NCI-H2171 (cell line): ENCODE results near the gene RIMBP2.
"Not testable (repeated sequence)": the region's sequence is repeated elsewhere in the genome, so short reads cannot be mapped to it uniquely, and the experiment has no call there.

Experiments used
- DNase-seq: peaks from one replicate; lab custom pipeline; 2025; lab: John Stamatoyannopoulos, UW

Gene RIMBP2

GRCh38 chr12:130715998-130716968 lies at the start of gene RIMBP2:
Gene RIMBP2 (minus strand): TSS chr12:130716299. CDS start chr12:130479013, 237,286 bp downstream.
- peak; percentile 85 for DNase-seq

GRCh38 chr12:130765186-130765659 lies 49.1 kb upstream of the RIMBP2 start:
- DNase-seq, result no peak

GRCh38 chr12:130764475-130765185 lies 48.5 kb upstream of the RIMBP2 start:
- DNase-seq, result no peak

GRCh38 chr12:130764073-130764472 lies 48.0 kb upstream of the RIMBP2 start:
- DNase-seq, result no peak

- DNase-seq, result no peak
Measured at GRCh38 chr12:130762319-130762675, 46.2 kb upstream of the RIMBP2 start.

GRCh38 chr12:130761537-130762318 lies 45.6 kb upstream of the RIMBP2 start:
- DNase-seq, result no peak

GRCh38 chr12:130754234-130754901 lies 38.3 kb upstream of the RIMBP2 start:
- peak; percentile 57 for DNase-seq

- peak; percentile 10 for DNase-seq
Measured at GRCh38 chr12:130752692-130753230, 36.7 kb upstream of the RIMBP2 start.

- DNase-seq, result not testable (repeated sequence)
Measured at GRCh38 chr12:130752037-130752436, 35.9 kb upstream of the RIMBP2 start.

- no peak for DNase-seq
Measured at GRCh38 chr12:130748786-130749185, 32.7 kb upstream of the RIMBP2 start.

GRCh38 chr12:130747867-130748740 lies 32.0 kb upstream of the RIMBP2 start:
- DNase-seq, result peak; percentile 78

- DNase-seq, result no peak
Measured at GRCh38 chr12:130746546-130746945, 30.4 kb upstream of the RIMBP2 start.

GRCh38 chr12:130745921-130746320 lies 29.8 kb upstream of the RIMBP2 start:
- no peak for DNase-seq

GRCh38 chr12:130744274-130744673 lies 28.2 kb upstream of the RIMBP2 start:
- DNase-seq, result no peak

GRCh38 chr12:130743606-130744005 lies 27.5 kb upstream of the RIMBP2 start:
- DNase-seq, result no peak

- DNase-seq, result no peak
Measured at GRCh38 chr12:130743176-130743575, 27.1 kb upstream of the RIMBP2 start.

- no peak for DNase-seq
Measured at GRCh38 chr12:130742716-130743115, 26.6 kb upstream of the RIMBP2 start.

GRCh38 chr12:130742112-130742511 lies 26.0 kb upstream of the RIMBP2 start:
- no peak for DNase-seq

GRCh38 chr12:130739571-130739970 lies 23.5 kb upstream of the RIMBP2 start:
- no peak for DNase-seq

GRCh38 chr12:130738403-130738802 lies 22.3 kb upstream of the RIMBP2 start:
- DNase-seq, result not testable (repeated sequence)
